ENCODE results near the gene SORBS2. TPM values are rescaled to one million over a fixed set of nuclear protein-coding genes. Genes with fewer than 3 reads are reported as not detected.
A peak's percentile ranks its signal among the peaks of the same experiment; 100 is the strongest.
"Not testable (repeated sequence)": the region's sequence is repeated elsewhere in the genome, so short reads cannot be mapped to it uniquely, and the experiment has no call there.

Gene SORBS2
- total and polyA plus RNA-seq, 7 donors, result 7.9 to 1,032 (median 849) TPM

DNA sequence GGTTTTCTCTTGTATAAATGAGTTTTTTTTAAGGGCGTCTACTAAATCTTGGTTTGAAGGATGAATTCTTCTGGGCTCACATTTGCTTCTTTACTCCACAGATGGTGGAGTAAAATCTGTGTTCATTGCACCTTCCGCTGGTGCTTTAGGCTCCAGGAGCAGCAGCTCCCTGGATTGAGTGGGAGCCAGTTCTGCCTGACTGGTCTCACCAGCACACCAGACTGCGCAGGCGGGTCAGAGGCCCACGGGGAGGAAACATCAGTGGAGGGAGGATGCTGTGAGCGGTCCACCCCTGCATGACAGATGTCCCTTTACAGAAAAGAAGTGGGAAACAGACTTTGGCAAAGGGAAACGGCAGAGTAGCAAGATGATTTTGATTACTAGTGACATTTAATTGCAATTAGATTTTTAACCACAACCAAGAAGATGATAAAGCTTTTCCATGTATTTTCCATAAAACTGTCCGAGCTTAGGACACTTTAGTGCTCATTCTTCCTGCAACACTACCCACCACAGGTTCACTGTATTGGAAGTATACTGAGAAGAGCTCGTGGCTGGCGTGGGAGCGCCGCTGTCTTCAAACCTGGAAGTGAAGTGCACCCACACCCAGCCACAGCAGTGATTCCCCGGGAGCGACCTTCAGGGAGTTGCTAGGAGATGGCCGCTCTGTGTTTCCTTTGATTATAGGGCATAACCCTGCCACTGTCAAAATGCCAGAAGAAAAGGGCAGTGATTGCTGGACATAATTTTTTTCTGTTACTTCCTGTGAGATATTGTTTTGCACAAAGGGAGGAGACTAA lies 95.2 kb downstream of the SORBS2 start:
- intact Hi-C loops (cut with DNase I), result no loop called here
- no peaks in the 10 kb centered on the region for H3K9me3 ChIP-seq
- no peaks in the 10 kb centered on the region for H3K36me3 ChIP-seq
- WGBS, 2 donors, result 86 to 90% methylated on average over 15 of the region's 15 CpGs
- TF ChIP-seq EP300 (IDR thresholded peaks at IDR 0.05) (no peak), POLR2AphosphoS5 (IDR thresholded peaks at IDR 0.05) (no peak), POLR2A (IDR thresholded peaks at IDR 0.05) (no peak)
- TF ChIP-seq, protein P1, sequence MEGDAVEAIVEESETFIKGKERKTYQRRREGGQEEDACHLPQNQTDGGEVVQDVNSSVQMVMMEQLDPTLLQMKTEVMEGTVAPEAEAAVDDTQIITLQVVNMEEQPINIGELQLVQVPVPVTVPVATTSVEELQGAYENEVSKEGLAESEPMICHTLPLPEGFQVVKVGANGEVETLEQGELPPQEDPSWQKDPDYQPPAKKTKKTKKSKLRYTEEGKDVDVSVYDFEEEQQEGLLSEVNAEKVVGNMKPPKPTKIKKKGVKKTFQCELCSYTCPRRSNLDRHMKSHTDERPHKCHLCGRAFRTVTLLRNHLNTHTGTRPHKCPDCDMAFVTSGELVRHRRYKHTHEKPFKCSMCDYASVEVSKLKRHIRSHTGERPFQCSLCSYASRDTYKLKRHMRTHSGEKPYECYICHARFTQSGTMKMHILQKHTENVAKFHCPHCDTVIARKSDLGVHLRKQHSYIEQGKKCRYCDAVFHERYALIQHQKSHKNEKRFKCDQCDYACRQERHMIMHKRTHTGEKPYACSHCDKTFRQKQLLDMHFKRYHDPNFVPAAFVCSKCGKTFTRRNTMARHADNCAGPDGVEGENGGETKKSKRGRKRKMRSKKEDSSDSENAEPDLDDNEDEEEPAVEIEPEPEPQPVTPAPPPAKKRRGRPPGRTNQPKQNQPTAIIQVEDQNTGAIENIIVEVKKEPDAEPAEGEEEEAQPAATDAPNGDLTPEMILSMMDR (IDR thresholded peaks at IDR 0.05), result no peak
- H3K27ac ChIP-seq, result peak overlapping the region; percentile 33 to 88 (median 62)
- DNase-seq, result no peak
- peaks cover 0 to 78% (median 52%) of the 10 kb centered on the region in 4 donors for H3K4me1 ChIP-seq
- H3K4me3 ChIP-seq, result no peak overlapping the region
- no peaks in the 10 kb centered on the region for H3K27me3 ChIP-seq

DNA sequence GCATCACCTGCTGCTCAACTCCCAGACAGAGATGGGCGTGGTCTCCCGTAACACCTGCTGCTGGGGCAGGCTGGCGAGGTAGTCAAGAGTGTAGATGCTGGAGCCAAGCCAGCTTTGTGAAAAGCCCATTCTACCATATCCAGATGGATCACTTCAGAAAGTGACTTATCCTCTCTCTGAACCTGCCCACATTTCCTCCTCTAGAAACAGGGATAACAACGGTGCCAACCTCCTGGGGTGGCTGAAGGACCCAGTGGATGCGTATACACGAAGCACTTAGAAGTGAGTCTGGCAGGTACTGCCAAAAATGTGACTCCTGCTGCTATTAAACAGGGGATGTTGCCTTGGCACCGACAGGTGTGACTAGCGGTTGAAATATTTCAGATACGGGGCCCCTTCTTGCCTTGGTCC lies 95.8 kb downstream of the SORBS2 start:
- Histone ChIP-seq H3K4me3 (no peak overlapping the region), H3K4me1 (peaks cover 0 to 78% (median 49%) of the 10 kb centered on the region in 4 donors), H3K9me3 (no peaks in the 10 kb centered on the region), H3K36me3 (no peaks in the 10 kb centered on the region), H3K27ac (peak overlapping the region; percentile 33 to 88 (median 62)), H3K27me3 (no peaks in the 10 kb centered on the region)
- DNase-seq, result no peak
- TF ChIP-seq, protein P1 (IDR thresholded peaks at IDR 0.05), result no peak
- no peak for TF ChIP-seq EP300 (IDR thresholded peaks at IDR 0.05)
- no peak for TF ChIP-seq POLR2A (IDR thresholded peaks at IDR 0.05)
- TF ChIP-seq POLR2AphosphoS5 (IDR thresholded peaks at IDR 0.05), result peak in 1 of 4 donors; percentile 40
- WGBS, 2 donors, result 75 to 76% methylated on average over 9 of the region's 9 CpGs
- intact Hi-C loops (cut with DNase I), result no loop called here

DNA sequence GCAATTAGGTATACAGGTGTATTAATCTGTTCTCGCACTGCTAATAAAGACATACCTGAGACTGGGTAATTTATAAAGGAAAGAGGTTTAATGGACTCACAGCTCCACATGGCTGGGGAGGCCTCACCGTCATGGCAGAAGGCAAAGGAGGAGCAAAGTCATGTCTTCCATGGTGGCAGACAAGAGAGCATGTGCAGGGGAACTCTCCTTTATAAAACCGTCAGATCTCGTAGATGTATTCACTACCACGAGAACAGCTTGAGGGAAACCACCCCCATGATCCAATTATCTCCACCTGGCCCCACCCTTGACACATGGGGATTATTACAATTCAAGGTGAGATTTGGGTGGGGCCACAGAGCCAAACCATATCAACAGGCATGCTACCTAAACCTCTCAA lies 97.5 kb downstream of the SORBS2 start:
- 92 to 95% methylated on average over 5 of the region's 5 CpGs for WGBS, 2 donors
- H3K27me3 ChIP-seq; H3K9me3 ChIP-seq; H3K36me3 ChIP-seq; H3K4me3 ChIP-seq; intact Hi-C loops (cut with DNase I); DNase-seq: not testable (repeated sequence)
- H3K27ac ChIP-seq, result peak overlapping the region in 1 of 4 donors; percentile 21
- H3K4me1 ChIP-seq, result peaks cover 0 to 76% (median 52%) of the 10 kb centered on the region in 4 donors

DNA sequence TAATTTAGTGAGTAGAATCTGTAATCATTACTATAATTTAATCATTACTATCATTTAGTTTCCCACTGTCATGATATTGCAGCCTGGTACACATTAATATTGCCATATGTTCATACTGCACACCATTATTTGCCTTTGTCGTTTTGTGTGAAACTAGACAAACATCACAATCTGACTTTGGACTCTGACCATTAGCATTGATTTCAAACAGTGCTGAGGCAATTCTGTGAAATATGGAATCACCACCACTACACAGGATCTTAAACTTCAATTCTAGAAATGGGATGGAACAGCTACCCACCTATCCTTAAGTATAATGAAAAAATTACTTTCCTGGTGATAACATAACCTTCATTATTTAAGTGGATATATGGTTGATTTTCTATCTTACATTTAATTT lies 98.3 kb downstream of the SORBS2 start:
- H3K4me3 ChIP-seq, result no peak overlapping the region
- no peaks in the 10 kb centered on the region for H3K9me3 ChIP-seq
- WGBS, 2 donors, result 16 to 71% methylated on average over 1 of the region's 1 CpG
- no peaks in the 10 kb centered on the region for H3K27me3 ChIP-seq
- H3K27ac ChIP-seq, result peak overlapping the region in 2 of 4 donors; percentile 76 to 77
- intact Hi-C loops (cut with DNase I), result no loop called here
- H3K36me3 ChIP-seq, result no peaks in the 10 kb centered on the region
- DNase-seq, result no peak
- TF ChIP-seq, protein P1 (IDR thresholded peaks at IDR 0.05), result no peak
- TF ChIP-seq POLR2A (IDR thresholded peaks at IDR 0.05), result no peak
- no peak for TF ChIP-seq EP300 (IDR thresholded peaks at IDR 0.05)
- peaks cover 0 to 75% (median 50%) of the 10 kb centered on the region in 4 donors for H3K4me1 ChIP-seq

DNA sequence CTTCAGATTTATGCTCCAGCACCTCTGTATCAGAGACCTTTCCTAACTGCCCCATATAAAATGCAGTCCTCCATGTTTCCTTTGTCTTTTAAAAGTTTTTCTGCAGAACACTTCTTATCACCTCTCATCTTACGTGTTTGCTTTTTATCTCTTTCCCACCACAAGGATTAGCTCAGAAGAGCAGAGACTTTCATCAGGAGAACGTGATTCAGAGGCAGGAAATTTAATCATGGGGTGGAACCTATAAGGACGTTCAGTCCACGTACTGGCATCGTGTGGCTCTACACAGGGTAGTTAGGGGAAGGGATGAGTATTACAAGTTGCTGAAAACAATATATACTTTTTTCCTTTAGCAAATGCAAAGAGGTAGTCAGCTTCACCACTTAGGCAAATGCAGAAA lies 98.7 kb downstream of the SORBS2 start:
- peaks cover 0 to 75% (median 49%) of the 10 kb centered on the region in 4 donors for H3K4me1 ChIP-seq
- no peaks in the 10 kb centered on the region for H3K36me3 ChIP-seq
- DNase-seq, result no peak
- H3K27me3 ChIP-seq, result no peaks in the 10 kb centered on the region
- TF ChIP-seq POLR2A (IDR thresholded peaks at IDR 0.05), result no peak
- no peak for TF ChIP-seq EP300 (IDR thresholded peaks at IDR 0.05)
- H3K4me3 ChIP-seq, result no peak overlapping the region
- intact Hi-C loops (cut with DNase I), result no loop called here
- H3K9me3 ChIP-seq, result no peaks in the 10 kb centered on the region
- 63 to 85% methylated on average over 5 of the region's 5 CpGs for WGBS, 2 donors
- H3K27ac ChIP-seq, result peak overlapping the region in 2 of 4 donors; percentile 76 to 77
